ENCODE data around the gene SELPLG. TPM values are rescaled to one million over a fixed set of nuclear protein-coding genes. Genes with fewer than 3 reads are reported as not detected.

Gene SELPLG
- total RNA-seq, 4 donors from 2014 or later: 0.19 to 5.0 (median 2.6) TPM

DNA sequence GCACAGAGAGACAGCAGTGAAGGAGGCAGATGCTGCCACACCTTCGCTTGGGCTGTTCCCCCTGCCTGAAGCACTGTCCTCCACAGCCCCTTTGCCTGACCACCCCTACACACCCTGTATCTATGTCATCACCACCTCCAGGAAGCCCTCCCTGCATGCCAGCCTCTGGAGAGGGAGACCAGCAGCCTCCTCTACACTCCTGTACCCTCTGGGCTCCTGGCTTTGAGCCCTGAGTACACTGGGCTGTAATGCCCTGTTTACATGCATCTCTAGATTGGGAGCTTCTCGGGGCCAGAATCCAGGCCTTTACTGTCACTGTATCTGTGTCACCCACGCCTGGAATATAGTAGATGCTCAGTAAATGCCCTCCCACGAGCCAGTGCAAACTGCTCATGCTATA is 30.0 kb downstream of the SELPLG start:
- H3K27me3 ChIP-seq: no peaks in the 10 kb centered on the region
- DNase-seq: no peak
- intact Hi-C loops (cut with DNase I; ENCODE audit: low total_unique reads): no loop called here
- H3K27ac ChIP-seq: no peak overlapping the region
- no peaks in the 10 kb centered on the region for H3K4me1 ChIP-seq
- H3K9me3 ChIP-seq: no peaks in the 10 kb centered on the region
- no peak for TF ChIP-seq POLR2A (IDR thresholded peaks at IDR 0.05)
- TF ChIP-seq, protein P1, sequence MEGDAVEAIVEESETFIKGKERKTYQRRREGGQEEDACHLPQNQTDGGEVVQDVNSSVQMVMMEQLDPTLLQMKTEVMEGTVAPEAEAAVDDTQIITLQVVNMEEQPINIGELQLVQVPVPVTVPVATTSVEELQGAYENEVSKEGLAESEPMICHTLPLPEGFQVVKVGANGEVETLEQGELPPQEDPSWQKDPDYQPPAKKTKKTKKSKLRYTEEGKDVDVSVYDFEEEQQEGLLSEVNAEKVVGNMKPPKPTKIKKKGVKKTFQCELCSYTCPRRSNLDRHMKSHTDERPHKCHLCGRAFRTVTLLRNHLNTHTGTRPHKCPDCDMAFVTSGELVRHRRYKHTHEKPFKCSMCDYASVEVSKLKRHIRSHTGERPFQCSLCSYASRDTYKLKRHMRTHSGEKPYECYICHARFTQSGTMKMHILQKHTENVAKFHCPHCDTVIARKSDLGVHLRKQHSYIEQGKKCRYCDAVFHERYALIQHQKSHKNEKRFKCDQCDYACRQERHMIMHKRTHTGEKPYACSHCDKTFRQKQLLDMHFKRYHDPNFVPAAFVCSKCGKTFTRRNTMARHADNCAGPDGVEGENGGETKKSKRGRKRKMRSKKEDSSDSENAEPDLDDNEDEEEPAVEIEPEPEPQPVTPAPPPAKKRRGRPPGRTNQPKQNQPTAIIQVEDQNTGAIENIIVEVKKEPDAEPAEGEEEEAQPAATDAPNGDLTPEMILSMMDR (IDR thresholded peaks at IDR 0.05 in 4 of 5, conservative IDR thresholded peaks at IDR 0.05 in 1 of 5): no peak
- H3K36me3 ChIP-seq: no peaks in the 10 kb centered on the region
- ATAC-seq: no peak
- in situ Hi-C loops (cut with MboI; ENCODE audit: low sequenced_read_pairs in 4 of 4): no loop called here
- no peak overlapping the region for H3K4me3 ChIP-seq

DNA sequence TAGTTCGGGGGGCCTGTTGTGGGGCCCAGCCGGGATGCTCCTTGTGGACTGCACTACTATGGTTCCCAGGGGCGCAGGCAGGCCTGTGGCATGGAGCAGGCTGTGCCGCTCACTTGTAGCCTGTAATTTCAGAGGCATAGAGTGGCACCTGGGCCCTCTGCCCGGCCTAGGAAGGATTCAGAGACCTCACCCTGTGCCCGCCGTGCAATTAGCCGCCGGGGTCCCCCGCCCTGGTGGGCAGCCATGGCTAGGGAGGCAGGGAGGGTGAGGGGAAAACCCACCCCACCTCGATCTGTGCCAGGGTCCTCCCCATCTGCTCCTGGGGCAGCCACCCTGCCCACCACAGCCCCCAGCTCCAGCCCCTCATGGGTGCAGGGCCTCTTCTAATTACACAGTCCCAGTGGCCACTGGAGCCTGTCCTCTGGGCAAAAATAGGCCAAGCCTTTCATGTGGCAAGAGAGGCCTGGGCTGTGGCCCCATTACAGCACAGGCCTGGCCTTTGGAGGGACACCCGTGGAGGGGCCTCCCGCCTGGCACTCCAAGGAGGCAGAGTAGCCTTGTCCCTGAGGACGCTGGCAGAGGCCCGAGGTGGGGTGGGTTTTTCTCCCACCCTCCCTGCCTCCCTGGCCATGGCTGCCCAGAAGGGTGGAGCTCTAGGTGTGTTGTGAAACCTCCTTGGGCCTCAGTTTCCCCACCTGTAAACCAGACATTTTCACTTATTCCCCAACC is 30.6 kb downstream of the SELPLG start:
- no peaks in the 10 kb centered on the region for H3K36me3 ChIP-seq
- no peaks in the 10 kb centered on the region for H3K27me3 ChIP-seq
- H3K4me1 ChIP-seq: no peaks in the 10 kb centered on the region
- no peak overlapping the region for H3K4me3 ChIP-seq
- in situ Hi-C loops (cut with MboI; ENCODE audit: low sequenced_read_pairs in 4 of 4): no loop called here
- DNase-seq (no peak), ATAC-seq (no peak)
- intact Hi-C loops (cut with DNase I; ENCODE audit: low total_unique reads): no loop called here
- H3K9me3 ChIP-seq: no peaks in the 10 kb centered on the region
- H3K27ac ChIP-seq: no peak overlapping the region
- no peak for TF ChIP-seq POLR2A (IDR thresholded peaks at IDR 0.05)
- TF ChIP-seq, protein P1 (IDR thresholded peaks at IDR 0.05 in 4 of 5, conservative IDR thresholded peaks at IDR 0.05 in 1 of 5): no peak

DNA sequence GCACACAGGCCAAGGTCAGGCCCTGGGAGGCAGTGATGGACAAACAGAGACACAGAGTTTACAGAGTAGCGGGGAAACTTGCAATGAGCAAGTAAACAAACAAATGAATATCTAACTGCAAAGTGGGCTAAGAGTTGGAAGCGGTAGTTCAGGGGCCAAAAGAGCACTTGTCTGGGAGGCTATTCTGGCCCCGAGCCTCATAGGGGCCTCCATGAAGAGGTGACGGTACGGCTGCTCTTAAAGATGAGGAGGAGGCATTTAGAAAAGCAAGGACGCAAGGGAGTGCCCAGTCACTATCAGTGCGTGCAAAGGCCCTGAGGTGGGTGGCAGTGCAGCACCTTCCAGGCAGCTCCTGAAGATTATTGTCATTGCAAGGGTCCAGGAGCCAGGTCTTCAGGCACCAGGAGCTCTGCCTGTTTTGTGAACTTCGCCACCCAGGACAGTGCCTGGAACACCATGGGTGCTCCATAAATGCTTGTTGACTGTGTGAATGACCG is 31.4 kb downstream of the SELPLG start:
- Histone ChIP-seq H3K4me1 (no peaks in the 10 kb centered on the region), H3K27ac (no peak overlapping the region), H3K36me3 (no peaks in the 10 kb centered on the region), H3K27me3 (no peaks in the 10 kb centered on the region), H3K4me3 (no peak overlapping the region), H3K9me3 (no peaks in the 10 kb centered on the region)
- DNase-seq (no peak), ATAC-seq (no peak)
- TF ChIP-seq, protein P1 (IDR thresholded peaks at IDR 0.05 in 4 of 5, conservative IDR thresholded peaks at IDR 0.05 in 1 of 5): no peak
- TF ChIP-seq POLR2A (IDR thresholded peaks at IDR 0.05): no peak
- in situ Hi-C loops (cut with MboI; ENCODE audit: low sequenced_read_pairs in 4 of 4): no loop called here
- intact Hi-C loops (cut with DNase I; ENCODE audit: low total_unique reads): no loop called here

DNA sequence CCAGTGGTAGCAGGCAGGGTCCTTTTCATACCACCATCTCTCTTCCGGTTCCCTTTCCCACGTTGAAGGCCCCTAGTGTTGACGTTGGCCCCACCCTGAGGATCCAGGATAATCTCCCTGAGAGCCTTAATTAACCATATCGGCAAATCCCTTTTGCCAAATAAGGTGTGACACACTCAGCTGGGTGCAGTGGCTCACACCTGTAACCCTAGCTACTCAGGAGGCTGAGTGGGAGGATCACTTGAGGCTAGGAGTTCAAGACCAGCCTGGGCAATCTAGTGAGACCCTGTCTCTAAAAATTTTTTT is 33.0 kb downstream of the SELPLG start:
- DNase-seq (no peak), ATAC-seq (no peak)
- TF ChIP-seq, protein P1 (IDR thresholded peaks at IDR 0.05 in 4 of 5, conservative IDR thresholded peaks at IDR 0.05 in 1 of 5): no peak
- TF ChIP-seq POLR2A (IDR thresholded peaks at IDR 0.05): no peak
- in situ Hi-C loops (cut with MboI; ENCODE audit: low sequenced_read_pairs in 4 of 4) (no loop called here), intact Hi-C loops (cut with DNase I; ENCODE audit: low total_unique reads) (no loop called here)
- H3K27ac ChIP-seq: no peak overlapping the region
- H3K36me3 ChIP-seq: no peaks in the 10 kb centered on the region
- no peaks in the 10 kb centered on the region for H3K9me3 ChIP-seq
- no peaks in the 10 kb centered on the region for H3K27me3 ChIP-seq
- H3K4me1 ChIP-seq: no peaks in the 10 kb centered on the region
- H3K4me3 ChIP-seq: no peak overlapping the region
